Mesodermal cell (in vitro differentiated cells): ENCODE results near the gene C1orf116.

ENCODE experiments used
- H3K27ac ChIP-seq: 2 replicates; pipeline ENCODE4 v1.7.0; 2013; ENCODE audit warnings: mild to moderate bottlenecking, low read depth, low read length, moderate library complexity; ENCODE audit not compliant: severe bottlenecking
- H3K36me3 ChIP-seq: 2 replicates; pipeline ENCODE4 v1.7.1; 2013; ENCODE audit warnings: mild to moderate bottlenecking, low read length, moderate library complexity; ENCODE audit not compliant: control insufficient read depth, insufficient read depth
- H3K4me1 ChIP-seq: one replicate; pipeline ENCODE4 v1.7.1; 2013; ENCODE audit warnings: mild to moderate bottlenecking, low read length; ENCODE audit not compliant: insufficient read depth, control insufficient read depth, poor library complexity, severe bottlenecking
- H3K4me3 ChIP-seq: 2 replicates; pipeline ENCODE4 v1.7.0; 2013; ENCODE audit warnings: low read length, control low read depth, mild to moderate bottlenecking; ENCODE audit not compliant: insufficient read depth, poor library complexity, severe bottlenecking; ENCODE audit errors: extremely low read depth
- H3K9me3 ChIP-seq: 2 replicates; pipeline ENCODE4 v1.7.1; 2013; ENCODE audit warnings: mild to moderate bottlenecking, low read length, moderate library complexity; ENCODE audit not compliant: control insufficient read depth
- WGBS, 2 experiments: methylation state at CpG; one replicate each; pipeline ENCODE4 v1.1.5; 2013; ENCODE audit warnings: missing lambda C conversion rate in 2 of 2; ENCODE audit not compliant: insufficient coverage in 2 of 2; 5-methylcytosine and 5-hydroxymethylcytosine counted together

Gene C1orf116

DNA sequence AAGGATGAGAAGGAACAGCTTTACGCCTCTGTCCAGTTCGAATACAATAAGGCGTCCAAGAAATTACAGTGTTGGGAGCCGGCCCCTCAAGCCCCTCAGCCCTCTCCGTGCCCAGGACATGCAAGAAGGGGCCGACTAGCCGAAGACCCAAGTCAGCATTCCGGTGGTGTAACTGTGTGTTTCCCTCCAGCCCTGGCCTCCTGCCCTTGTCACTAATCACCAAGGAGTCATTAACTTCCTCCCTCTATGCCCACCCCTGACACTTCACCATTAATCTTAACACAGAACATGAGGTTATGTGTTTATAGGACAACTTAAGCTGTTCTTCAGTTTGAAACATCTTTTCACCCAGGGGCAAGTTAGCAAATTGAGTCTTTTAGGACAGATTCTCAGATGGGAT is 39.7 kb upstream of the C1orf116 start:
- no peaks in the 10 kb centered on the region for H3K4me1 ChIP-seq
- no peak overlapping the region for H3K4me3 ChIP-seq
- WGBS, 2 experiments, result 89 to 96% methylated on average over 5 to 7 of the region's 8 CpGs
- H3K36me3 ChIP-seq, result peaks cover 18% of the 10 kb centered on the region
- no peaks in the 10 kb centered on the region for H3K9me3 ChIP-seq
- H3K27ac ChIP-seq, result no peak overlapping the region

DNA sequence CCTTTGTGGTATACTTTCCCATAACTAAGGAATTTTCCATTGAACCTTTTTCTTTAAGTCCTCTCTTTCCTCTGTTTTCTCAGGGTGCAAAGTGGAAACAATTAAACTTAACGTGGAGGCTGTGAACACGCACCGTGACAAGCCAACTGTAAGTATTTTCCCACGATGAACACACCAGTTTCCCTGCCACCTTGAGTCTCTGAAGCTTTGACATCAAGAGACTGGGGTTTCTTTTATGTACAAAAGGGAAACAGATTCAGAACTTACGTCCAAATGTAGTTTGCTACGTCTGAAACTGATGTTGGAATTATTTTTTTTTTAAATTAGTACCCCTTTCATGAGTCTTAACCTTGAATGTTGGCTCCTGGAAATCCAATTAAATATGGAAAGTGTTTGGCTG is 38.9 kb upstream of the C1orf116 start:
- H3K4me3 ChIP-seq, result no peak overlapping the region
- 92 to 96% methylated on average over 4 to 5 of the region's 6 CpGs for WGBS, 2 experiments
- H3K36me3 ChIP-seq, result peaks cover 18% of the 10 kb centered on the region
- no peaks in the 10 kb centered on the region for H3K9me3 ChIP-seq
- H3K4me1 ChIP-seq, result no peaks in the 10 kb centered on the region
- no peak overlapping the region for H3K27ac ChIP-seq

DNA sequence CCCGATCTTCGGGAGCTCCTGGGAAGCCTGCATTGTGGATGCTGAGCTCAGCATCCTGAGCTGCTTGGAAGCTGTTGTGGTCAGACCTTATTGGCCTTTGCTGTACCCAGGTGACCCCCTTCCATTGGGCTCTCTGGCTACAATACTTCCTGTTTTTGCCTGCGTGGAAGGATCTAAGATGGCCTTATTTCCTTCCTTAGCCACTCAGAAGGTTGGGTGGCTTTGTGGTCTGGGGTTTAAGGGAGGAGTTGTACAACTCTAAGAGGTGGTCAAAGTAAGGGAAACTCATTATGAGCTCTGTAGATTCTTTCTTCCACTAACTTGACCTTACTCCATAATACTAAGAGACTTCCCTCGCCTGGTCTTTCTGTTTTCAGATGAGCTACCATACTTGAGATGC is 38.3 kb upstream of the C1orf116 start:
- Histone ChIP-seq H3K4me1 (no peaks in the 10 kb centered on the region), H3K9me3 (no peaks in the 10 kb centered on the region), H3K36me3 (peaks cover 18% of the 10 kb centered on the region), H3K27ac (no peak overlapping the region), H3K4me3 (no peak overlapping the region)
- WGBS, 2 experiments, result 96 to 100% methylated on average over 2 to 3 of the region's 4 CpGs

DNA sequence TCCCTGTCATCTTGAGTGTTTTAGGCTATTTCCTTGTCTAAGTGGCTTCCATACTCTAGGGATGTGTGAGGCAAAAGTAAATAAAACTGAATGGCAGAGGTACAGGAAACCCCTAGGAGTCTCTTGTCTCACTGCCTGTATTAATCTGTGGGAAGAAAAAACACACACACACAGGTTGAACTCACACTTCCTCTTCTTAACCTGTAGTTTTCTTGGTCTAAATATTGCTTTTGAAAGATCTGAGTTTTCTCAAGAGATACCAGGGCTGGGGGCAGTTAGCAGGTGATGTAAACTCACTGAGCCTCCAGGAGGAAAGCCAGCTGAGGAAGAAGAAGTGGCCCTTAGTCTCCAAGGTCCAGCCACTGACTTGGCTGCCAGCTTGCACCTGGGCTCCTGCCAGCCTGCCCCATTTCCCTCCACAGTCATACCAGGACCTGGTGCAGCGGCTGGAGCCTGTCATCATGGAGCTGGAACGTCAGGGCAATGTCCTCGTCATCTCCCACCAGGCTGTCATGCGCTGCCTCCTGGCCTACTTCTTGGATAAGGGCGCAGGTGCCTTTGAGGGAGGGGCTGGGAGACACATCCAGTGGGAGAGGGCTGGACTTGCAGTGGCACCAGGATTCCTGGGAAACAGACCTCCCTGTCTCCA is 37.4 kb upstream of the C1orf116 start:
- no peaks in the 10 kb centered on the region for H3K4me1 ChIP-seq
- no peak overlapping the region for H3K4me3 ChIP-seq
- WGBS, 2 experiments, result 89 to 100% methylated on average over 2 to 5 of the region's 5 CpGs
- H3K27ac ChIP-seq, result no peak overlapping the region
- no peaks in the 10 kb centered on the region for H3K9me3 ChIP-seq
- peaks cover 21% of the 10 kb centered on the region for H3K36me3 ChIP-seq

DNA sequence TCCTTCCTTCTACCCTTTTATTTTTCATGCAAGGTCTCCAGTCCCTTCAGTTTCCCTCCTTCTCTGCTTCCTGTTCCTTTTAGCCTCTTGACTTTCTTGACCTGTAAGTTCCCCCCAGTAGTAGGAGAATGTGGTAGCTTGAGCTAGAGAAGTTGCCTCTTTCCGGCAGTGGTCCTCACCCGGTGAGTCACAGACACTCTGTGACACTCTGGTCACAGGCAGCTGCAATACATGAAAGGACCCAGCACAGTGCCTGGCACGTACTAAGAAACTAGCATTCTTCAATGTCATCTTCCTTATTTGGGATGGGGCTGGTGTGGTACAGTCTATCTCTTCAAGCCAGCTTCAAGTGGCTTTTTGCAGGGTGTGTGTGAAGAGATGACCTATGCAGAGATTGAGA is 36.5 kb upstream of the C1orf116 start:
- H3K36me3 ChIP-seq, result peaks cover 28% of the 10 kb centered on the region

DNA sequence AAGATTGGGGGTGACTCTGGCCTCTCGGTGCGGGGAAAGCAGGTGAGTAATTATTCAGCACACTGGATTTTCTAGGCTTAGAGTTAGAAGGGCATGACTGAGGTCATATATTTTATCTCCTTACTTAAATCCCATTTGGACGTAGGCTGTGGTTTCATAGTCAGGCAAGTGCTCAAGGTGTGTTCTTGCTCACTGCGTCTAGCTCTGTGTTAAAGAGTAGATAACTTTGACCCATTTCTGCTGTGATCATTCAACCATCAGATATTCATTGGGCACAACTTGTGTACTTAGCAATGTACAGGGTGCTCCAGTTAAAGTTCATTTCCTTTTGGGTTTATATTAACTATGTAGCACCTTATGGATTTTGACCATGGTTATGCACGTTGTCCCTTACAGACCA is 35.1 kb upstream of the C1orf116 start:
- no peaks in the 10 kb centered on the region for H3K9me3 ChIP-seq
- 82% methylated on average over 4 of the region's 5 CpGs; no CpG with 5 or more reads in 1 of the 2 experiments for WGBS, 2 experiments
- H3K4me1 ChIP-seq, result no peaks in the 10 kb centered on the region
- no peak overlapping the region for H3K27ac ChIP-seq
- no peak overlapping the region for H3K4me3 ChIP-seq
- H3K36me3 ChIP-seq, result peaks cover 32% of the 10 kb centered on the region

More for the DNA sequence above, 36.5 kb upstream of the C1orf116 start:
- WGBS, 2 experiments, result 93% methylated on average over 3 of the region's 3 CpGs; no CpG with 5 or more reads in 1 of the 2 experiments
- no peaks in the 10 kb centered on the region for H3K9me3 ChIP-seq
- no peak overlapping the region for H3K27ac ChIP-seq
- no peak overlapping the region for H3K4me3 ChIP-seq
- no peaks in the 10 kb centered on the region for H3K4me1 ChIP-seq

DNA sequence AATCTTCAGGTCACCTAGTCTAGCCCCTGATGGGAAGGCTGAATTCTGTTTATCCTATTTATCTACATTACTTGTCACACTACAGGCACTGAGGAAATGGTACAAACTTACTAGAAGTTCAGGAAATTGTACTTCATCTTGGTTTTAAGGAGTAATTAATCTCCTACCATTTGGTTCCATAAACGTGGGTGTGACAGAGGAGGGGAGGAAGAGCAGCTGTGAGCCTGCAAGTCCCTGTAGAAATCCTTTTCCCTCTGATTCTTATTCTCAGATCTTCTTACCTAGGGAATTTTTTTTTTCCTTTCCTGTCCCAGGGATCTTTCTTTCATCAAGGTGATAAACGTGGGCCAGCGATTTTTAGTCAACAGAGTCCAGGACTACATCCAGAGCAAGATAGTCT is 34.6 kb upstream of the C1orf116 start:
- H3K4me1 ChIP-seq, result no peaks in the 10 kb centered on the region
- H3K9me3 ChIP-seq, result no peaks in the 10 kb centered on the region
- WGBS, 2 experiments, result 90 to 100% methylated on average over 1 to 2 of the region's 3 CpGs
- peaks cover 34% of the 10 kb centered on the region for H3K36me3 ChIP-seq
- no peak overlapping the region for H3K4me3 ChIP-seq
- no peak overlapping the region for H3K27ac ChIP-seq

DNA sequence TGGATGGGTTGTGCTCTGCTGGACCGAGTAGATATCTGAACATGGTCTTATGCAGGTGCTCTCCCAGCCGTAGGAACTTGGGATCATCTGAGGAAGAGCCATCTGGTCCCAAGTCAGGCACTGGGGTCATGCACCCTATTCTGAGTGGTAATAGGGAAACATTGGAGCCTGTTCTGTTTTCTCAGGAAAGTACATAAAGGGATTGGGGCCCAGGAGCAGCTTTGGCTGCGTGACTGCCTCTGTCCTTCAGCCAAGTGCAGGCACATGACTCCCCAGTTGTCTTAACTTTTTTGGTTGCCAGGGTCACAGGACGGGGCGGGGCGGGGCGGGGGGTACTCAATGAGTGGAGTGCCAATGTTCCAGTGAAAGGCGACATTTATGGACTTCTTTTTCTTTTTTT is 32.0 kb upstream of the C1orf116 start:
- Histone ChIP-seq H3K9me3 (no peaks in the 10 kb centered on the region), H3K4me3 (no peak overlapping the region), H3K4me1 (no peaks in the 10 kb centered on the region), H3K36me3 (peaks cover 28% of the 10 kb centered on the region), H3K27ac (no peak overlapping the region)
- WGBS, 2 experiments, result 94 to 97% methylated on average over 7 of the region's 8 CpGs

DNA sequence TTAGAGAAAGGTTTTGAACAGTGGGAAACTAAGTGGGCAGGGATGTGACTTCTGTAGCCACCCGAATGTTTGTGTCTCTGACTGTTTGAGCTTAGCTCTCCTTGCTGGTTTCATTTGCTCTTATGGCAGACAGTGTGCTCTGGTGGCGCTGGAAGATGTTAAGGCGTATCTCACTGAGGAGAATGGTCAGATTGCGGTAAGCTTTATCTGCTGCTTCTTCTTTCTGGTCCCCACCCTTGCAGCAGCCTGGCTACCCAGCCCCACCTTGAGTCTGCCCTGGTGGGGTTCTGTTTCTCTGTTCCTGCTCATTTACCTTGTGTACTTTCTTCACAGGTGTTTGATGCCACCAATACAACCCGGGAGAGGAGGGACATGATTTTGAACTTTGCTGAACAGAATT is 30.5 kb upstream of the C1orf116 start:
- no peaks in the 10 kb centered on the region for H3K4me1 ChIP-seq
- no peak overlapping the region for H3K27ac ChIP-seq
- peaks cover 25% of the 10 kb centered on the region for H3K36me3 ChIP-seq
- H3K4me3 ChIP-seq, result no peak overlapping the region
- H3K9me3 ChIP-seq, result no peaks in the 10 kb centered on the region
- 89 to 95% methylated on average over 3 to 5 of the region's 5 CpGs for WGBS, 2 experiments

DNA sequence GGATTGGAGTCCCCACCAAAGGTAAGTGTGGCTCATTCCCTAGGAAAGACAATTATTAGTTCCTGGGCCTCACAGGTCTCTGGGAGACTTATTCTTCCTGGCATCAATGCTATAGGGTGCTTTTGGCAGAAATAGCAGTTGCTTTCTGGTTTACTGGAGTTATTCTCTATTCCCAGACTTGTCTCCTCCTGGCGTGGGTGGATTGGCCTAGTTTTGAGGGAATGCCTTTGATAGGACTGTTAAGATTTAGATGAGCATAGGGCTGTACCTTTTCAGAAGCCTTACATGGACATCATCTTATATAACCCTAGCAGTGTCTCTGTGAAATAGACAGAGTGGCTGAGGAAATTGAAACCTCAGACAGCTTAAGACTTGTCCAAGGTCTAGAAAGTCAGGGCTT is 29.5 kb upstream of the C1orf116 start:
- Histone ChIP-seq H3K27ac (no peak overlapping the region), H3K4me3 (no peak overlapping the region), H3K4me1 (no peaks in the 10 kb centered on the region), H3K9me3 (no peaks in the 10 kb centered on the region), H3K36me3 (peaks cover 17% of the 10 kb centered on the region)
- WGBS, 2 experiments, result no CpG with 5 or more reads among the region's 1 CpG

DNA sequence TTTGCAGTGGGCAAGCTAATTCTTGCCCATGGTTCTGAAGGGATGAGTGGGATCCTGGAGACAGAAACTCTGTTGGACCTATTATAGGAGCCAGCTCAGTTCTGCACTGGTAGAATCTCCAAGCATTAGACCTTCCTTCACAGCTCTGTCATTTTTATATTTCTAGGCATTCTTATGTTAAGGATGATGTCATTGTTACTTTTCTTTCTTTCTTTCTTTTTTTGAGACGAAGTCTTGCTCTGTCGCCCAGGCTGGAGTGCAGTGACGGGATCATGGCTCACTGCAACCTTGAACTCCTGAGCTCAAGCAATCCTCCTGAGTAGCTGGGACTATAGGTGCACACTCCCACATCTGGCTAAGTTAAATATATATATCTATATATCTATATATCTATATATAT is 28.0 kb upstream of the C1orf116 start:
- H3K4me1 ChIP-seq, result no peaks in the 10 kb centered on the region
- no peaks in the 10 kb centered on the region for H3K9me3 ChIP-seq
- H3K36me3 ChIP-seq, result peaks cover 17% of the 10 kb centered on the region
- H3K4me3 ChIP-seq, result no peak overlapping the region
- WGBS, 2 experiments, result 80% methylated on average over 1 of the region's 3 CpGs; no CpG with 5 or more reads in 1 of the 2 experiments
- no peak overlapping the region for H3K27ac ChIP-seq
